Placental epithelial cell (primary cell): ENCODE measurements around the gene MXD1. TPM values are rescaled to one million over a fixed set of nuclear protein-coding genes. Genes with fewer than 3 reads are reported as not detected.

Experiments
- small RNA-seq: library from RNA; depleted of rRNA; stranded (forward); fragments of <200 nt; gene quantifications from one replicate; pipeline ENCODE3, GENCODE V24; 2012
- total RNA-seq: library from RNA; depleted of rRNA; stranded (reverse); fragments of >200 nt; gene quantifications from 2 replicates; pipeline ENCODE4 v1.2.3, GENCODE V29; 2012

MXD1 gene
- 5.1 and 5.5 TPM in 2 replicates for total RNA-seq

GRCh38 chr2:69914950-69915945 lies at the start of gene MXD1:
Gene MXD1, plus strand, starts transcription at chr2:69915109. Its CDS starts 222 bp downstream, at chr2:69915331.

GRCh38 chr2:69893684-69894551 lies 21.0 kb upstream of the MXD1 start, which contains the start of gene SNRNP27:
Gene SNRNP27, plus strand, starts transcription at chr2:69893956. Its CDS starts 29 bp downstream, at chr2:69893985.

GRCh38 chr2:69961496-69961895 lies 46.6 kb downstream of the MXD1 start, which contains the start of gene ASPRV1:
Gene ASPRV1, minus strand, starts transcription at chr2:69961631. Its CDS starts 195 bp downstream, at chr2:69961436.

Small RNA genes lying within 50 kb of the gene (small RNA-seq; reads per million reads assigned to genes)
- not detected for gene RPL23AP92

Other genes with a start within 250 kb of the MXD1 start
- gene ANXA4, start 173.0 kb upstream of the MXD1 start, total RNA-seq: 75.8 and 113 TPM in 2 replicates
- gene GMCL1, start 85.4 kb upstream of the MXD1 start, total RNA-seq: 7.1 and 9.4 TPM in 2 replicates
- gene SNRNP27, start 21.2 kb upstream of the MXD1 start, total RNA-seq: 20.5 and 22.8 TPM in 2 replicates
- gene ASPRV1, start 46.5 kb downstream of the MXD1 start, total RNA-seq: 0.33 and 0.79 TPM in 2 replicates
- gene PCBP1, start 172.4 kb downstream of the MXD1 start, total RNA-seq: 60.1 and 65.2 TPM in 2 replicates